Measurements from ENCODE around the gene SEZ6L. TPM values are rescaled to one million over a fixed set of nuclear protein-coding genes. Genes with fewer than 3 reads are reported as not detected.

SEZ6L gene
- polyA plus RNA-seq: 31.9 and 36.5 TPM in 2 replicates
- 57.7 and 69.7 TPM in 2 replicates for polyA minus RNA-seq

- H3K27me3 ChIP-seq (ENCODE audit: insufficient read depth, low read depth, low read length): peaks cover 8% of the 10 kb centered on the region
- no peaks in the 10 kb centered on the region for H3K79me2 ChIP-seq (replicated peaks; ENCODE audit: insufficient read depth, low read length)
- H3K36me3 ChIP-seq (ENCODE audit: insufficient read depth, low read length): no peaks in the 10 kb centered on the region
- peak within 1 kb of the TSS; percentile 88 for H3K4me3 ChIP-seq (ENCODE audit: low read length)
- H3K9me2 ChIP-seq (ENCODE audit: insufficient read depth, low read length): no peaks in the 10 kb centered on the region
- TF ChIP-seq EP300 (conservative IDR thresholded peaks at IDR 0.05; ENCODE audit: poor library complexity, severe bottlenecking): peak; percentile 12
- no peak for TF ChIP-seq TAF1 (IDR thresholded peaks at IDR 0.05; ENCODE audit: low read depth)
- peak; percentile 58 for TF ChIP-seq MXI1 (conservative IDR thresholded peaks at IDR 0.05; ENCODE audit: poor library complexity, severe bottlenecking)
- TF ChIP-seq SMC3 (conservative IDR thresholded peaks at IDR 0.05; ENCODE audit: poor library complexity): peak; percentile 51
- no peak for TF ChIP-seq REST (IDR thresholded peaks at IDR 0.05; ENCODE audit: borderline replicate concordance)
- H3F3A ChIP-seq (ENCODE audit: insufficient read depth, low read length, poor library complexity, severe bottlenecking): peaks cover 3% of the 10 kb centered on the region
- H4K20me1 ChIP-seq (ENCODE audit: insufficient read depth): no peaks in the 10 kb centered on the region
- peak within 1 kb of the TSS; percentile 48 for H3K27ac ChIP-seq (ENCODE audit: low read length)
- H3K9me3 ChIP-seq (ENCODE audit: low read length): no peaks in the 10 kb centered on the region
- H2AFZ ChIP-seq (ENCODE audit: low read depth, low read length): peak within 1 kb of the TSS; percentile 54
- peak within 1 kb of the TSS; percentile 90 for H3K4me2 ChIP-seq (ENCODE audit: low read length)
- H3K9ac ChIP-seq (ENCODE audit: low read length): peak within 1 kb of the TSS; percentile 80
These were observed at the start of gene SEZ6L for GRCh38 chr22:26169315-26170111. SEZ6L (plus strand) TSS chr22:26169462; CDS start chr22:26169670, 208 bp downstream.

GRCh38 chr22:26122920-26123468 lies 46.3 kb upstream of the SEZ6L start:
- Histone ChIP-seq H3K27ac (ENCODE audit: low read length) (no peak overlapping the region), H2AFZ (ENCODE audit: low read depth, low read length) (no peak overlapping the region), H4K20me1 (ENCODE audit: insufficient read depth) (no peaks in the 10 kb centered on the region), H3K9me2 (ENCODE audit: insufficient read depth, low read length) (no peaks in the 10 kb centered on the region), H3K9me3 (ENCODE audit: low read length) (no peaks in the 10 kb centered on the region), H3K9ac (ENCODE audit: low read length) (no peak overlapping the region), H3K4me3 (ENCODE audit: low read length) (no peak overlapping the region), H3F3A (ENCODE audit: insufficient read depth, low read length, poor library complexity, severe bottlenecking) (no peaks in the 10 kb centered on the region), H3K4me2 (ENCODE audit: low read length) (no peak overlapping the region), H3K27me3 (ENCODE audit: insufficient read depth, low read depth, low read length) (no peaks in the 10 kb centered on the region), H3K36me3 (ENCODE audit: insufficient read depth, low read length) (no peaks in the 10 kb centered on the region), H3K79me2 (replicated peaks; ENCODE audit: insufficient read depth, low read length) (no peaks in the 10 kb centered on the region)
- TF ChIP-seq REST (IDR thresholded peaks at IDR 0.05; ENCODE audit: borderline replicate concordance) (no peak), POLR2AphosphoS5 (IDR thresholded peaks at IDR 0.05) (no peak), RAD21 (conservative IDR thresholded peaks at IDR 0.05) (no peak), SMC3 (conservative IDR thresholded peaks at IDR 0.05; ENCODE audit: poor library complexity) (no peak)

Data from neural cell (in vitro differentiated cells).